Left lung (tissue), 10 donors: ENCODE measurements around the gene ANKRD33B. TPM values are rescaled to one million over a fixed set of nuclear protein-coding genes. Genes with fewer than 3 reads are reported as not detected.
A peak's percentile ranks its signal among the peaks of the same experiment; 100 is the strongest.

Source experiments
- ATAC-seq: fragments of 200-7000 bp; cut with Tn5 transposase; one replicate; pipeline ENCODE4 v1.9.1; 2020; ENCODE audit warnings: moderate library complexity
- DNase-seq, 4 donors: peaks; one replicate each; pipeline ENCODE4 v3.0.0-alpha.2; 2013 to 2020
- H3K27ac ChIP-seq, 2 donors: fragments of 200-600 bp; sonication (generic) in 1 of 2; one replicate each; pipeline versions ENCODE4 v1.5.0 to v1.8.0; 2020 to 2021
- H3K27me3 ChIP-seq, 2 donors: fragments of 200-600 bp; sonication (generic) in 1 of 2; one replicate each; pipeline versions ENCODE4 v1.5.0 to v1.8.0; 2020 to 2021
- H3K36me3 ChIP-seq, 2 donors: fragments of 200-600 bp; sonication (generic) in 1 of 2; one replicate each; pipeline versions ENCODE4 v1.5.0 to v1.8.0; 2020 to 2021
- H3K4me1 ChIP-seq, 2 donors: fragments of 200-600 bp; one replicate each; pipeline ENCODE4 v1.8.0; 2021
- H3K4me3 ChIP-seq, 2 donors: fragments of 200-600 bp; sonication (generic) in 1 of 2; one replicate each; pipeline versions ENCODE4 v1.5.0 to v1.8.0; 2020 to 2021; ENCODE audit warnings: mild to moderate bottlenecking in 1 of 2
- H3K9me3 ChIP-seq, 2 donors: fragments of 200-600 bp; sonication (generic) in 1 of 2; one replicate each; pipeline versions ENCODE4 v1.5.0 to v1.8.0; 2020 to 2021
- CTCF ChIP-seq, 2 donors: fragments of 200-600 bp; sonication (generic) in 1 of 2; IDR thresholded peaks; one replicate each; pipeline versions ENCODE4 v1.5.0 to v1.8.0; 2021; ENCODE audit warnings: antibody characterized with exemption in 2 of 2
- intact Hi-C, 2 donors: fragments of 100-400 bp; cut with DNase I; formaldehyde crosslinking; loops; one replicate each; pipeline versions ENCODE4 v1.11.2 to v1.14.2; 2022
- polyA plus RNA-seq, 6 donors: library from polyadenylated mRNA; unstranded; fragments of 120-200 nt; gene quantifications; one replicate each; pipeline ENCODE4 v1.2.1, GENCODE V29; 2013; ENCODE audit not compliant: insufficient read length in 6 of 6
- total RNA-seq, 2 donors: library from RNA; stranded (reverse); fragmentation: NEBNext Ultra II Directional; extraction: Animal tissue kit (Norgen Biotek cat#: 25700); gene quantifications; one replicate each; pipeline ENCODE4 v1.2.1, GENCODE V29; 2021
- donor health status: DM: no; HTN: yes; CAD: no.
- donor health status: DM: no; HTN: no; CAD: no.

Gene ANKRD33B
- total and polyA plus RNA-seq, 8 donors, result 0.53 to 6.3 (median 0.69) TPM

GRCh38 chr5:10577371-10578292 lies 13.8 kb downstream of the ANKRD33B start:
- Histone ChIP-seq H3K9me3 (no peaks in the 10 kb centered on the region), H3K36me3 (no peaks in the 10 kb centered on the region), H3K27me3 (no peaks in the 10 kb centered on the region), H3K27ac (no peak overlapping the region), H3K4me1 (peaks cover 0 to 27% of the 10 kb centered on the region in 2 donors), H3K4me3 (no peak overlapping the region)
- DNase-seq (peak in 1 of 4 donors; percentile 79), ATAC-seq (peak; percentile 65)
- no peak for TF ChIP-seq CTCF (IDR thresholded peaks at IDR 0.05)
- intact Hi-C loops, result no loop called here

GRCh38 chr5:10578293-10578665 lies 14.4 kb downstream of the ANKRD33B start:
- TF ChIP-seq CTCF (IDR thresholded peaks at IDR 0.05), result no peak
- Histone ChIP-seq H3K9me3 (no peaks in the 10 kb centered on the region), H3K27me3 (no peaks in the 10 kb centered on the region), H3K4me1 (peaks cover 0 to 27% of the 10 kb centered on the region in 2 donors), H3K4me3 (no peak overlapping the region), H3K36me3 (no peaks in the 10 kb centered on the region), H3K27ac (no peak overlapping the region)
- intact Hi-C loops, result no loop called here
- ATAC-seq, result no peak
- no peak for DNase-seq

- ATAC-seq (no peak), DNase-seq (no peak)
- TF ChIP-seq CTCF (IDR thresholded peaks at IDR 0.05), result no peak
- Histone ChIP-seq H3K27ac (no peak overlapping the region), H3K4me3 (no peak overlapping the region), H3K9me3 (no peaks in the 10 kb centered on the region), H3K27me3 (no peaks in the 10 kb centered on the region), H3K4me1 (peaks cover 0 to 27% of the 10 kb centered on the region in 2 donors), H3K36me3 (no peaks in the 10 kb centered on the region)
- intact Hi-C loops, result no loop called here
These were observed 15.0 kb downstream of the ANKRD33B start for GRCh38 chr5:10578869-10579268.

GRCh38 chr5:10579536-10580521 lies 16.0 kb downstream of the ANKRD33B start:
- H3K27me3 ChIP-seq, result no peaks in the 10 kb centered on the region
- H3K4me3 ChIP-seq, result no peak overlapping the region
- no peak overlapping the region for H3K27ac ChIP-seq
- peaks cover 0 to 32% of the 10 kb centered on the region in 2 donors for H3K4me1 ChIP-seq
- ATAC-seq (no peak), DNase-seq (no peak)
- intact Hi-C loops, result no loop called here
- TF ChIP-seq CTCF (IDR thresholded peaks at IDR 0.05), result no peak
- no peaks in the 10 kb centered on the region for H3K9me3 ChIP-seq
- no peaks in the 10 kb centered on the region for H3K36me3 ChIP-seq
